Stomach (tissue), 9 donors: ENCODE measurements around the gene ZNF280B. TPM values are rescaled to one million over a fixed set of nuclear protein-coding genes. Genes with fewer than 3 reads are reported as not detected.

Experiments
- DNase-seq, 2 donors: peaks; one replicate each; pipeline versions ENCODE4 v3.0.0 to v3.0.0-alpha.2; 2013 to 2019
- H3K27ac ChIP-seq, 5 donors: fragments of 200-600 bp in 4 of 5; sonication (generic) in 4 of 5; one replicate each; pipeline ENCODE4 v1.5.1; 2013 to 2019; ENCODE audit warnings: mild to moderate bottlenecking in 1 of 5, moderate library complexity in 1 of 5
- H3K27me3 ChIP-seq, 3 donors: fragments of 200-600 bp; sonication (generic); one replicate each; pipeline ENCODE4 v1.5.1; 2017 to 2019; ENCODE audit warnings: mixed run types in 1 of 3
- H3K36me3 ChIP-seq, 4 donors: fragments of 200-600 bp; sonication (generic); 1 replicate in 3 of 4; 2 replicates in 1 of 4; pipeline ENCODE4 v1.5.1; 2016 to 2019
- H3K4me1 ChIP-seq, 4 donors: fragments of 200-600 bp; sonication (generic); one replicate each; pipeline ENCODE4 v1.5.1; 2016 to 2019
- H3K4me3 ChIP-seq, 4 donors: fragments of 200-600 bp; sonication (generic) in 3 of 4; one replicate each; pipeline ENCODE4 v1.5.1; 2016 to 2019; ENCODE audit warnings: mild to moderate bottlenecking in 1 of 4
- H3K9me3 ChIP-seq, 4 donors: fragments of 200-600 bp; sonication (generic); one replicate each; pipeline ENCODE4 v1.5.1; 2016 to 2019
- CTCF ChIP-seq, 7 experiments: fragments of 450-650 bp in 4 of 7; fragments of 200-600 bp in 3 of 7; sonication (generic) in 3 of 7; IDR thresholded peaks; one replicate each; pipeline ENCODE4 v1.5.1; 2016 to 2019; ENCODE audit warnings: antibody characterized with exemption in 7 of 7, control low read depth in 2 of 7, mild to moderate bottlenecking in 1 of 7
- EP300 ChIP-seq: sonication (generic); formaldehyde crosslinking; IDR thresholded peaks from one replicate; pipeline ENCODE4 v1.6.1; 2017; ENCODE audit warnings: antibody characterized with exemption
- POLR2A ChIP-seq, 4 donors: fragments of 450-650 bp; IDR thresholded peaks; one replicate each; pipeline ENCODE4 v1.6.1; 2016; ENCODE audit warnings: antibody characterized with exemption in 4 of 4, control low read depth in 2 of 4, mild to moderate bottlenecking in 1 of 4, moderate library complexity in 1 of 4
- POLR2AphosphoS5 ChIP-seq, 3 donors: sonication (generic); formaldehyde crosslinking; IDR thresholded peaks; one replicate each; pipeline ENCODE4 v1.6.1; 2016; ENCODE audit warnings: antibody characterized with exemption in 3 of 3
- WGBS, 5 donors: extraction: QIAGEN DNeasy Blood & Tissue Kit in 3 of 5; methylation state at CpG; one replicate each; pipeline versions ENCODE4 v1.1.5 to v1.1.7; 2013 to 2018; 5-methylcytosine and 5-hydroxymethylcytosine counted together
- intact Hi-C: fragments of 100-400 bp; cut with DNase I; formaldehyde crosslinking; loops from one replicate; pipeline ENCODE4 v1.15.1; 2023; ENCODE audit warnings: low total_unique reads
- polyA plus RNA-seq, 3 donors: library from polyadenylated mRNA; stranded (reverse); fragments of 200-250 nt; gene quantifications; one replicate each; pipeline ENCODE4 v1.2.3, GENCODE V29; 2013
- total RNA-seq, 5 donors: library from RNA; depleted of rRNA; stranded (reverse); fragments of >200 nt; gene quantifications; one replicate each; pipeline versions ENCODE4 v1.1.0 to v1.2.3, GENCODE V29; 2014 to 2016
- donor health status: healthy with polysubstance abuse.
- donor health status: Bipolar disorder and iron deficiency.
- donor health status: healthy.

ZNF280B gene
- total and polyA plus RNA-seq, 8 donors = under 0.01 to 1.3 (median 0.15) TPM; not detected in 1

GRCh38 chr22:22547692-22548300 lies 39.3 kb upstream of the ZNF280B start:
- 32 to 54% (median 44%) methylated on average over 3 of the region's 3 CpGs for WGBS, 5 donors
- DNase-seq = no peak
- intact Hi-C loops = no loop called here
- no peaks in the 10 kb centered on the region for H3K36me3 ChIP-seq
- H3K27ac ChIP-seq = no peak overlapping the region
- no peak overlapping the region for H3K4me3 ChIP-seq
- TF ChIP-seq POLR2A (IDR thresholded peaks at IDR 0.05) (no peak), CTCF (IDR thresholded peaks at IDR 0.05) (no peak), POLR2AphosphoS5 (IDR thresholded peaks at IDR 0.05) (no peak), EP300 (no peak)
- H3K27me3 ChIP-seq = peaks cover 0 to 7% (median 5%) of the 10 kb centered on the region in 3 donors
- no peaks in the 10 kb centered on the region for H3K9me3 ChIP-seq
- H3K4me1 ChIP-seq = no peaks in the 10 kb centered on the region

- no peak for DNase-seq
- WGBS, 5 donors = 85 to 91% (median 89%) methylated on average over 3 of the region's 3 CpGs
- Histone ChIP-seq H3K9me3 (no peaks in the 10 kb centered on the region), H3K27ac (no peak overlapping the region), H3K36me3 (no peaks in the 10 kb centered on the region), H3K4me1 (no peaks in the 10 kb centered on the region), H3K27me3 (peaks cover 0 to 12% (median 5%) of the 10 kb centered on the region in 3 donors), H3K4me3 (no peak overlapping the region)
- TF ChIP-seq CTCF (IDR thresholded peaks at IDR 0.05) (no peak), EP300 (no peak), POLR2A (IDR thresholded peaks at IDR 0.05) (no peak), POLR2AphosphoS5 (IDR thresholded peaks at IDR 0.05) (no peak)
- intact Hi-C loops = no loop called here
Measured at GRCh38 chr22:22547226-22547625, 38.7 kb upstream of the ZNF280B start.

- 35 to 66% (median 48%) methylated on average over 3 to 5 of the region's 5 CpGs for WGBS, 5 donors
- intact Hi-C loops = no loop called here
- TF ChIP-seq CTCF (IDR thresholded peaks at IDR 0.05) (no peak), POLR2A (IDR thresholded peaks at IDR 0.05) (no peak), POLR2AphosphoS5 (IDR thresholded peaks at IDR 0.05) (no peak), EP300 (no peak)
- Histone ChIP-seq H3K9me3 (no peaks in the 10 kb centered on the region), H3K36me3 (no peaks in the 10 kb centered on the region), H3K27me3 (peaks cover 0 to 17% (median 5%) of the 10 kb centered on the region in 3 donors), H3K4me3 (no peak overlapping the region), H3K27ac (no peak overlapping the region), H3K4me1 (no peaks in the 10 kb centered on the region)
- DNase-seq = no peak
Measured at GRCh38 chr22:22546490-22546889, 37.9 kb upstream of the ZNF280B start.

- no peak for TF ChIP-seq EP300
- no peak for TF ChIP-seq POLR2A (IDR thresholded peaks at IDR 0.05)
- no peak for TF ChIP-seq CTCF (IDR thresholded peaks at IDR 0.05)
- TF ChIP-seq POLR2AphosphoS5 (IDR thresholded peaks at IDR 0.05) = no peak
- 80 to 93% (median 86%) methylated on average over 2 of the region's 2 CpGs for WGBS, 5 donors
- intact Hi-C loops = no loop called here
- no peaks in the 10 kb centered on the region for H3K4me1 ChIP-seq
- no peaks in the 10 kb centered on the region for H3K36me3 ChIP-seq
- peaks cover 0 to 28% (median 5%) of the 10 kb centered on the region in 3 donors for H3K27me3 ChIP-seq
- peaks cover 2 to 3% (median 2%) of the 10 kb centered on the region in 4 donors for H3K9me3 ChIP-seq
- no peak for DNase-seq
- H3K4me3 ChIP-seq = no peak overlapping the region
- no peak overlapping the region for H3K27ac ChIP-seq
Measured at GRCh38 chr22:22545084-22545483, 36.5 kb upstream of the ZNF280B start.
